Stimulated activated CD8-positive, alpha-beta memory T cell treated with anti-CD3 and anti-CD28 coated beads, Interleukin-7, amount 100 ng/mL, for 24 hours (primary cell): ENCODE data around the gene NDUFA8.

Experiments
- DNase-seq: peaks from one replicate; pipeline ENCODE4 v3.0.0-alpha.2; 2020; ENCODE audit warnings: low read depth

The NDUFA8 gene

DNA sequence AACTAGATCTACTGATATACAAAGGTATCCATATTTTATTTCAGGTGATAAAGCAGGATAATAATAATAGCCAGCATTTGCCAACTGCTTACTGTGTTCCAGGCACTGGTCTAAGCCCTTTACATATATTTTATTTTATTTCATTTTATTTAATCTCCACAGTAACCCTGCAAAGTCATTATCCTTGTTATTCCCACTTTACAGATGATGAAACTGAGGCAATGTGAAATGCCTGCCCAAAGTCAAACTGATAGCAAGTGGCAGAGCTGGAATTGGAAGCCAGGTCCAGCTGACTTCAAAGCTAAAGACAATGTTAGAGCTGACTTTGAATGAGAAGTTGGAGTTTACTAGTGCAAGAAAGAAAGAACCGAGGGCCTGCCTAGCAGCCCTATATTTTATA lies 25.0 kb upstream of the NDUFA8 start:
- DNase-seq = no peak

DNA sequence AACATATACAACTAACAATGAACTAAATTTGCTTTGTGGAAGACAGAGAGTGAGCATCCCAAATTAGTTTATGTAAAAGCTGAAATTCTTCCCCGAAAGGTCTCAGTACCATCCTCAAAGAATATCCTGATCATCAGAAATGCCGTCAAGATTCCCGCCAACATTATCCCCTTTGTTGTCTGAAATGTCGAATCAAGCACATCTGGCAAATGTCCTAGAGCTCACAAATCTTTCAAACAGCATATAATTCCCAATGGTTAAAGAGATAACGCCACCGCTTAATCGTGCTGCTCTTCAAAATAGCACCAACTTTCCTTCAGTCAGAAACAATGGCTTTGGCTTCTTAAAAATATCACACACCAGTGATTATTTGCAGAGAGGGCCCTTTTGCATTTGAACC lies 23.9 kb upstream of the NDUFA8 start:
- no peak for DNase-seq

DNA sequence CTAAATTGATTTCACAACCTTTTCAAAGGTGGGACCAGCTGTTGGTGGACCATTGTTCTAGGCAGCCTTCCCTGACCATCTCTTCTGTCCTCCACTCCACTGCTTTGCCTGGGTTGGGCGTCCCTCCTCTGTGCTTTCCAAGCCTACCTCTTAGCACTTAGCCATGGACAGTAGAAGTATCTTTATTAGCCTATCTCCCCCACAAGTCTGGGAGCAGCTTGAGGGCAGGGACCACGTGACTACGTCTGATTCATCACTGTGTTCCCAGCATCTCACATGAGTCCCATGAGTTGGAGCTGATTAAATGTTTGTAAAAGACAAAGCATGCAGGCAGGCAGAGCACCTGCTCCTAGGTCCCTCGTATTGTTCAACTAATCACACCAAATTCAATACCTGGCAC lies 21.1 kb upstream of the NDUFA8 start:
- DNase-seq = no peak

DNA sequence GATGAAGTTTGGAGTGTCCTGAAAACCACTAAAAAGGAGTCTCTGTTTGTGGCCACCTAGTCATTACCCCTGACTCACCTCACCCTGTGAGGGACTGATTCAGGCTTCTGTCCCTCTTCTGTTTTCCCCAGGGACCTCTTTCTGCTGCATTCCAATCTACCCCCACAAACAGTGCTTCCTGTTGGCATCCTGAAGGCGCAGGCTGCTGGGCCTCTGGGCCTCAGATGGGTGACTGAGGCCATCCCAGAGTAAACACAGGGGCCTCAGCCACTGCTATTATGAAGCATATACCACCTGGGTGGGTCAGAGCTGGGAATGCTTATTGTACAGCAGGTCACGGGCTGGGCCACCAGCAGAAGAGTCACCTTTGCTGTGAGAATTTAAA lies 20.1 kb upstream of the NDUFA8 start:
- no peak for DNase-seq

DNA sequence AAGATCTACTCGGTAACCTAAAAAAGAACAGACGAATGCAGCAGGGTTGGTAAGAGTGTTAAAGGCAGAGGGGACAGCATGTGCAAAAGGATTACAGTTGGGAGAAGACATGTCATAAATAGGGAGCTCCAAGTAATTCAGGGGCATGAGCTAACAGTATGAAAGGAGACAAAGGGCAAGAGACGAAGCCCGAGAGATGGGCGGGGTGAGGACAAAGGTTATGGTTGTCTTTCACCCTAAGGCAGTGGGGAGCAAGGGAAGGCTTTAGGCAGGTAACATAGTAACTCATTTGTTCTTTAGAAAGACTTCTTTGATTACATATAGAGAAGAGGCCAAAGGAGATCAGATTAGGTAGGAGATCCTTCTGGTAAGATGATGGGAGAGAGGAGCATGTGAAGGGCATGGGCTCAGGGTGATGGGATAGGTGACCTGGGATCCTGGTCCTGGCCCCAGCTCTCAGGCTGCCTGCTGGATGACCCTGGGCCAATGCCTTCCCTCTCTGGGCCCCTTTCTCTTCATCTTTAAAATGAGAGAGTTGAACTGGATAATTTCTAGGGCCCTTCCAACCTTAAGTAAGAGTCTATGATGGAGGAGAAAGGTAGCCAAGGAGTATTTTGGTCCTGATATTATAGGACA lies 19.6 kb upstream of the NDUFA8 start:
- no peak for DNase-seq

DNA sequence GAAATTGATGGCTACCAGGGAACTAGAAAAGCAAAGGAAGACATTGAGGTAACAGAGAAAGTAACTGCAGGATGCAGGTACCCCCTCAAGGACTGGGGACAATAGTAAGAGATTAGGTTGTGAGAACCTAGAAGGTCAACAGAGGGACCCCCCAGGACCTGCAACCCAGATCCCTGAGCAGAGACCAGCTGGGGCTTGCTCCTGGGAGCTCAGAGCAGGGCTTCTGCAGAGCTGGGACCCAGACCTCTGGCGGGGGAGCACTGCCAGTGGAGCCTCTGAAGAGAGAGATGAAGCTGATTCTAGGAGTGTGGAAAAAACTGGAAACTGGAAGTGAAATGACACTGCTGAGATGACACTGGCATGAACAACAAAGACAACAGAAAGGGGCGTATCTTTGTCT lies 17.3 kb upstream of the NDUFA8 start:
- DNase-seq = no peak

DNA sequence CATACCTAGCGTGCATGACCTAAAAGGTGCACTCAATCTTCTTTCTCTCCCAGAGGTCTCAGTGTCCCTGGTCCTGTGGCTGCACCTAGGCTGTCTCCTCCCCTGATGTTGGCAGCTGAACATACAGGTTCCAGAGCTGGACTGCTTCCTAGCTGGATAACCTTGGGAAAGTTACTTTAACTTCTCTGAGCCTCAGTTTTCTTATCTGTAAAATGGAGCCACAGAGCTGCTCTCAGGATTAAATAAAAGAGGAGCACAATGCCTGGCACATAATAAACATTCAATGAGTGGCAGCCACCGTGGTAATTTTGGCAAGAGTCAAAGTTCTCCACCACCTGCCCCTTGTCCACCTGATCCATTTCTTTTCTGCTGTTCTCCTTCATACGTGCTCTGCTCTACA lies 14.1 kb upstream of the NDUFA8 start:
- no peak for DNase-seq

DNA sequence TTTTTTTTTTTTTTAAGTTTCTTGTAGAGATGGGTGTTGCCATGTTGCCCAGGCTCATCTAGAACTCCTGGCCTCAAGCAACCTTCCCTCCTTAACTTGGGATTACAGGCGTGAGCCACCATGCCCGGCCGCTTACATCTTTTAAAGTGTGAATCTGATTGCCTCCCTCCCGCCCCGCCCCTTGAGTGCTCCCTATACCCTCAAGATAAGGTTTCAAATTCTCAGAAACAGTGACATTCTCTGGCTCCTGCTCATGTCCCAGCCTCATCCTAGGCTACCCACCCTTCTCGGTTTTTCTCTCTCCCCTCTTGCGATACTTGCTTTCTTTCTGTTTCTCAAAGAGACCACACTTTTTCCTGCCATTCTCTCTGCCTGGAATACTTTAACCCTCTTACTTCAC lies 12.6 kb upstream of the NDUFA8 start:
- DNase-seq = no peak

DNA sequence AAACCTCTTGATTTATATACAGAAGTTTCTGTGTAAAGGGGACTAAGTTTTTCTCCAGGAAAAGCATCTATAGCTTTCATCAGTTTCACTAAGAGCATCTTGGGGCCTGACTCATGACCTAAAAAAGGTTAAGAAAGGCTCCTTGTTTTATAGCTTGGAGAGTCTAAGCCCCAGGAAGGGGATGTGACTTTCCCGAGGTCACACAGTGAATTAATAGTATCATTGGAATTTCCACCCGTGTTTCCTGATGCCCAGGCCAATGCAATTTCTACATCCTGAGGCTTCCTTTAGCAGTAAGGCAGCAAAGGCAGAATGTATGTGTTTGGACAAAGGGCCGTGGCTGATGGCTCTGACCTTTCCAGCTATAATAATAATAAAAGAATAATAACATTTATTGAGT lies 8.8 kb upstream of the NDUFA8 start:
- no peak for DNase-seq

DNA sequence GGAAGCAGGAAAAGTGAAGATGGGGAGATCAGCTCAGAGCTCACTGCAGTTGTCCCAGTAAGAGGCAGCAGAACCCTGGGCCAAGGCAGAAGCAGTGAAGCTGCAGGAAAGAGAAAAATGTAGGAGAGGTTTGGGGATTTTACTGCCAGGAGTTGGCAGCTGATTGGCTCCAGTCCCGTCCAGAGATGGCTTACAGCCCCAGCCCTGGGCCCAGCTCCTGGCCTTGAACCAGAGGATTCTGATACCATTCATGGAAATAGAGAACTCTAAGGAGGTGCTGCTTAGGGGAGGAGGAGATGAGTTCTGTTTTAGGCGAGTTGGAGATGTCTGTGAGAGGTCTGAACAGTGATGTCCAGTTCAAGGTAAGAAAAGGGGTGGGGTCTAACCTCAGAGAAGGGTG lies 4.7 kb upstream of the NDUFA8 start:
- no peak for DNase-seq

DNA sequence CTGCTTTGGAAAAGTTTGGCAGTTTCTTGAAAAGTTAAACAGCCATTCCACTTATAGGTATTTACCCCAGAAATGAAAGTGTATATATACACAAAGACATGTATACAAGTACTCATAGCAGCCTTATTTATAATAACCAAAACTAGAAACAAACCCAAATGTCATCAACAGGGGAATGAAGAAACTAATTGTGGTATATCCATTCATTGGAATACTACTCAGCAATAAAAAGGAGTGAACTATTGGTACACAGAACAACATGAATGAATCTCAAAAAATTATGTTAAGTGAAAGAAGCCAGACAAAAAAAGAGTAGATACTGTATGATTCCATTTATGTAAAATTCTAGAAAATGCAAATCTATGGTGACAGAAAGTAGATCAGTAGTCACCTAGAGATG lies 2.8 kb upstream of the NDUFA8 start:
- no peak for DNase-seq

DNA sequence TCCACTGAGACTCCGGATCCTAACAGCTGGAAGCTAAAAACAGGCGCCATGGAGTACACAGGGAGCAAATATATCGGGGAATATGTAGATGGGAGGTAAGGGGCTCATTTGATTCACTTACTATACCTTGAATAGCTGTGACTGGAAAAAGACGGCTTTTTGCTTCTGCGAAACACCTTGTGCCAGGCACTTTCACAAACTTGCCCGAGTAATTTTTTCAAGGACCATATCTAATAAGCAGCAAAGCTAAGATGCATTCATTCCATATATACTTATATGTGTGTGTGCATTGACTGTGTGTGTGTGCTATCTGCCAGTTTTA lies 307 bp upstream of the NDUFA8 start:
- DNase-seq = no peak

DNA sequence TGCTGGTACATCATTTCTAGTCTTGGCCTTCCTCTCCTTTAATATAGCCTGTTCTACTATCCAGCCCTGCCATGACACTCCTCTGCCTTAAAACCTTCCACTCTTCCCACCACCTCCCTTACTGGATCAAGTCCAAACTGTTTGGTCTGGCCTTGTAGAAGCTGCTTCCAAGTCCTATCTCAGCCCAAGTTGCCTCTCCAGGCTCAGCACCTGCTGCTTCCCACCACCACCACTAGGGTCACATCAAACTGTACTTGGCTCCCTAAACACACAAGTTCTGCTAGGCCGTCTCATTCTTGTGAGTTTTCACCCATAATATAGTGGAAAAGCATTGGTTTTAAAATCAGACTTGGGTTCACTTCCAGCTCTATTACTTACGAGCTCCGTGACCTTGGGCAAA lies 1.4 kb downstream of the NDUFA8 start:
- no peak for DNase-seq

DNA sequence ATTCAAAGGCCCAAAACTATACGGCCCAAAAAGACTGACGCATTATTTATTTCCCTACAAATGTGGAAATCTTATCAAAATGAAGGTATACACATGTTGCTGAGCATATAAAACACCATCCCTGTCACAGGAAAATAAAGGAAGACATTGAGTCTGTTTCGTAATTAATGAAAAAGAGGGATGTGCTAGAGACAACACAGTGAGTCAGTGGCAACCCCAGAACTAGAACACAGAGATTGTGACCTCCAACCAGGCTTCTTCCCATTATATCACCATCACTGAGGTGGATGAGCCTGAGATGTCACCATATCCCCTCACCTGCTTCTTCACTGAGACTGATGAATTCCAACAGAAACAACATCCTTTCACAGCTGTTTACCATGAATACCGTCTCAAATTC lies 3.8 kb downstream of the NDUFA8 start:
- DNase-seq = no peak

DNA sequence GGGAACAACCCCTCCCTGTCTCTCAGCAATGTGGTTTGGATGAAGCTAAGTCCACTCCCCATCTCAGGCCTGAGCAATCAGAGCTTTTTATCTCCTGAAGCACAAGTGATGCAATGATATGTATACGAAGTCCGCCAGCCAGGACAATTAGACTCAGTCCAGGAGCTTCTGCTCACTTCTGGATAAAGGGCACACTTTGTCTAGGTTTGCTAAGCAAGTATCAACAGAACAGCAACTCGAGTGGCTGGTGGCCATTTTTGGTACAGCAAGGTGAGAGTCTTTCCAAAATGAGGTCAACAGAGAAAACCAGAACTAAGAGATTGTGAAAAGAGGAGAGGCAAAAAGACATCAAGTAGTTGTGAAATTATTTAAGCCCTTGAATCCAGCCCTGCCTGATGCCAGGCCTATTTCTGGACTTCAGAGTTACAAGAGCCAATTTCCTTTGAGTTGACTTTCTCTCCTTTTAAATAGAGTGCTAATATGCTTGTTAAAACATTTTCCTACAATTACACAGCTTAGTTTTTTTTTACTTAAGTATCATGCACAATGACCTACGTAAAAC lies 8.2 kb downstream of the NDUFA8 start:
- no peak for DNase-seq

DNA sequence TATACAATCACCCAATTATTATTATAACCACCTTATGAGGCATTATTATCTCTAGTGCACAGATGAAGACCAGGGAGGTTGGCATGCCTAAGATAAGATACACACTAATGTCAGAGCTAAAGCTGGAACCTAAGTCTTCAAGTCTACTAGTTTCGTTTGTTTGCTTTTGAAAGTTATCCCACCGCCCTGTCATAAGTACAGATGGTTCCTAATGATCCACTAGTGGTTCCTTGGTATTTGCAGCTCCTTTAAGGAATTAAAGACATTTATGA lies 14.1 kb downstream of the NDUFA8 start:
- DNase-seq = no peak

DNA sequence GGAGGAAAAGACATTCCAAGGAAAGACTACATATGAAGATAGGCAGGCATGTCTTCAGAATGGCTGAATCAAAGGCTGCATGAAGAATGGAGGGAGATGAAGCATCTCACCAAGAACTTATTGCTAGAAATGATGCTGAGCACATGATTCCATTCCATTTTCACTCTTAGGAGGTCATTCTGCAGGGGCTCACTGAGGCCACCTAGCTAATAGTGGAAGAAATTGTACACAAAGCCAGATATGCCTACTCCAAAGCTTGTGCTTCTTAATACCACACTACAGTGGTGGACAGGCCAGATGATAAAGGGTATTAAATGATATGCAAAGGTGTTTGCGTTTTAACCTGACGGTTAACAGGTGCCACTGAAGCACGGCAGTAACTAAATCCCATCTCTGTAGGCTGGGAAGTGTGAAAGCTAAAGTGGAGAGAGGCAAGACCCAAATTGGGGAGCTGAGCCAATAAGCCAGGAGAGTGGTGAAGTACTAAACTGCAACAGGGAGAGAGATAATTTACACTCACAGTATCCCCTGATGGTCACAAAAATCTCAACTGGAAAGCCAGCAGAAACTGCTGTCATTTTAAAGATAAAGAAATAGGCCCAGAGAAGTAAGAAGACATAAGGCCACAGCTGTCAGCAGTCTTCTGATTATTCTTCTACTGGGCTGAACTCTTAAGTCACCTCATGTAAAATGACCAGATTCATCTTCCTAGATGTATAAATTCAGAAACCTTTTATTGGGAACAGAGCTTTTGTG lies 14.6 kb downstream of the NDUFA8 start:
- no peak for DNase-seq

DNA sequence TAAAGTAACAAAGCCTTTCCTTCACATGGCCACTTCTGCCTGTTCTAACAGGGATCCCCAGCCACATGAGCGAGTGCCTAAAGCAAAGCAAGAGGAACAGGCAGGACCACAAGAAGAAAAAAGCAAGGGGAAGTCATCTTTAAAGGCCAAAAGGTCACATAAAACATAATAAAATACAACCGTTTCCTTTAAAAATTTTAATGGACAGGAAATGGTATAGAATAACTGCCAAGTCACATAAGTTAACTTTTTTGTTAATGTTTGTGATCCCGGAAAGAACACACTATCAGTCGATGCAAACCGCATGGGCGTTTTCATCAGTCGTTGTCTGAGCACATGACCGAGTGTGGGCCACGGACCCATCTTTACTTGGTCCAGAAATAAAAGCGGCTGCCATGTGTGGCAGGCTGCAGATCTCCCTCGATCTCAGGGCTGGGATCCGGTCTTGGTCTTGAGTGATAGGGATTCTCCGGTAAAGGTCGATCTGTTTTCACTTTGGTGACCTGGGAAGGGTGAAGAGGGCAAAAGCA lies 15.6 kb downstream of the NDUFA8 start:
- DNase-seq = no peak

DNA sequence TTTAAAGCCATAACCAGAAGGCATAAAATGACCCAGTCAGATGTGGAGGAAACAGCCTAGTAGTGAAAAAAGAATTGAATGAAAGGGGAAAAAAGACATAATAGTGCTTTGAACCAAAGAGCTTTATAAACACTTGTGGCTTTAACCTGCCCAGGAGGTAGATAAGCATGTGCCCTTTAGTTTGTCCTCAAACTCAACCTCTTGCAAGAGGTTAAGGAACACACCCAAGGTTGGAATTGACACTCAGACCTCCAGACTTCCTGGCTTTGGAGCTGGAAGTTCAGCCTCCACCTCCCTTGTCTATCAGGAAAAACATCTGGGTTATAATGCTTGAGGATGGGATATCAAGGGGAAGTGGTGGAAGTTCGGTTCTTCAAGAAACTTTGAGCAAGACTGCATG lies 16.3 kb downstream of the NDUFA8 start:
- no peak for DNase-seq

DNA sequence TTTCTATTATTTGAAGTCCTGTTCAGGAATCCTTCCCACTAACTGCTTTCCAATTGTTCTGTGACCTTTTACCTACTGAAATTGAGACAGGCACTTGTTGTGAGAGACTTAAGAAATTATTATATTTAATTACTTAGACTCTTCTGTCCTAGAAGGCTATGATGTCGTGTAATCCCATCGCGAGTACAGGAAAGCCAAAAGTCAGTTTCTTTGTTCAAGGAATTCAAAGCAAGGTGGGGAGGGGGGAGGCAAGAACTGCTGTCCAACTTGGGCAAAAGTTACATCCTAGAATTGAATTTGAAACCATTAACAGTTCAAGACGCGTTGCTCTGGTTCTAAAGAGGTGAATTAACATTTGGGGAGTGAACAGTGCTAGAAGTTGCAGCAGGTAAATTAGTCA lies 17.9 kb downstream of the NDUFA8 start:
- no peak for DNase-seq

DNA sequence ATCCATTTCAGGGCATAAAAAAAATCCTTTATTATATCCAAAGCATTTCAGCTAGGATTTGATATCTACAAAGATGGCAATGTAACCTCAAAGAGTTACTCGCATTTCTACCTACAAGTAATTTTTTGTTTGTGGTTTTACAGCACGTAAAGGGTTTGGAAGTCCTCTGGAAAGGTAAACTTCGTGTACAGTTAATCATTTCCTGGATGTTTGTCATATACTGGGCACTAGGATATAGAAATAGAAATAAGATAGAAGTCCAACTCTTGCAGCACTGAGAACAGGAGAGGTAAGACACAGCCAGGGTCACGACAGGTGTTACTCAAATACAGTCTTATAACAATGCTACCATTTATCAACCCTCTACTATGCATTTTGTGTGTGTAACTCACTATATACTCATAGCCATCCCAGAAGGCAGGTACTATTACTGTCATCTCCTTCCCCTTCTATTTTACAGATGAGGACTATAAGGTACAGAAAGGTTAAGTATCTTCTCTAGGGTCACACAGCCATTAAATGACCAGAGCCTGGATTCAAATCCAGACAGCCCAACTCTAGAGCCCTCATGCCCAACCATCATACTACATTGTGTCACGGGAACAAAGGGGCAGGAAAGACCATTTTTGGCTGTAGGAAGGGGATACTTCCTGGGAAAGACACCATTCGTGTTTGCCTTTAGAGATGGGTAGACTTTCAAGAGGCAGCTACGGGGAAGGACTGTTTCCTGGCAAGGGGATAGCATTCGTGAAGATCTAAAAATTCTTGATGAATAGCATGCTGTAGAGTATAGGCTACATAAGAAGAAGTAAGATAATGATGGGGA lies 19.0 kb downstream of the NDUFA8 start:
- no peak for DNase-seq

DNA sequence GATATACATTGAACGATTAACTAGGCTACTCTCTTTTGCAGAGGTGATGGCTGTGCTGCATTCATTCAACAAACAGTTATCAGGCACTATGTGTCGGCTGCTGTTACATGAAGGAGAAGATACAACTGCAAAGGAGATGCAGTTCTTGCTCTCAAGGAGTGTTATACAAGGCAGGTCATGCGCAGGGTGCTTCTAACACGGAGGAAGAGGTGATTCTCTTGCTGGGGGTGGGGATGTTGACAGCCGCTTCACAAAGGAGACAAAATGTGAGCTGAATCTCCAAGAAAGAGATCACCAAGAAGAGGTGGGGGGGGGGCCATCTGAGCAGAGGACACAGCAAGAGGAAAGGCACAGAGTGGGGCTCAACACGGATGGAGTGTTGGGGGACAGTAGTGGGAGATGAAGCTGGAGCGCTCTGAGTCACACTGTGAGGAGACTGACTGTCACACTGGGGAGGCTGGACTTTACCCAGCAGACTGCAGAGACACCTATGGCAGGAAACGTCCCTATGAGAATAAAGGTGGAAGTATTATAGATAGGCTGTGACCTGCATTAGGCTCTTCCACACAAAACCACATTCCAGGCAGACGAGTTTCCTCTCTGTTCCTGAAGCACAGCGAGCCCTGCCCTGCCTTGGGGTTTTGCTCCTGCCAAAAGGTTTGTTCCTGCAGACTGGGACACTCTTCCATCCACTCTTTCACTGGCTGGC lies 20.9 kb downstream of the NDUFA8 start:
- no peak for DNase-seq

DNA sequence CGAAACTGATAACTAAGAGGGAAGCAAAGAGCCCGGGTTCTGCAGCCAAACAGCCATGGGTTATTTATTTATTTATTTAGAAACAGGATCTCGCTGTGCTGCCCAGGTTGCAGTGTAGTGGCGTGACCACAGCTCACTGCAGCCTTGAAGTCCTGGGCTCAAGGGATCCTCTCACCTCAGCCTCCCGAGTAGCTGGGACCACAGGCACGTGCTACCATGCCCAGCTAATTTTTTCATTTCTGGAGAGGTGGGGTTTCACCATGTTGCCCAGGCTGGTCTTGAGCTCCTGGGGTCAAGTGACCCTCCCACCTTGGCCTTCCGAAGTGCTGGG lies 24.1 kb downstream of the NDUFA8 start:
- DNase-seq = no peak
